ENCODE measurements around the gene RPE.

Gene RPE

DNA sequence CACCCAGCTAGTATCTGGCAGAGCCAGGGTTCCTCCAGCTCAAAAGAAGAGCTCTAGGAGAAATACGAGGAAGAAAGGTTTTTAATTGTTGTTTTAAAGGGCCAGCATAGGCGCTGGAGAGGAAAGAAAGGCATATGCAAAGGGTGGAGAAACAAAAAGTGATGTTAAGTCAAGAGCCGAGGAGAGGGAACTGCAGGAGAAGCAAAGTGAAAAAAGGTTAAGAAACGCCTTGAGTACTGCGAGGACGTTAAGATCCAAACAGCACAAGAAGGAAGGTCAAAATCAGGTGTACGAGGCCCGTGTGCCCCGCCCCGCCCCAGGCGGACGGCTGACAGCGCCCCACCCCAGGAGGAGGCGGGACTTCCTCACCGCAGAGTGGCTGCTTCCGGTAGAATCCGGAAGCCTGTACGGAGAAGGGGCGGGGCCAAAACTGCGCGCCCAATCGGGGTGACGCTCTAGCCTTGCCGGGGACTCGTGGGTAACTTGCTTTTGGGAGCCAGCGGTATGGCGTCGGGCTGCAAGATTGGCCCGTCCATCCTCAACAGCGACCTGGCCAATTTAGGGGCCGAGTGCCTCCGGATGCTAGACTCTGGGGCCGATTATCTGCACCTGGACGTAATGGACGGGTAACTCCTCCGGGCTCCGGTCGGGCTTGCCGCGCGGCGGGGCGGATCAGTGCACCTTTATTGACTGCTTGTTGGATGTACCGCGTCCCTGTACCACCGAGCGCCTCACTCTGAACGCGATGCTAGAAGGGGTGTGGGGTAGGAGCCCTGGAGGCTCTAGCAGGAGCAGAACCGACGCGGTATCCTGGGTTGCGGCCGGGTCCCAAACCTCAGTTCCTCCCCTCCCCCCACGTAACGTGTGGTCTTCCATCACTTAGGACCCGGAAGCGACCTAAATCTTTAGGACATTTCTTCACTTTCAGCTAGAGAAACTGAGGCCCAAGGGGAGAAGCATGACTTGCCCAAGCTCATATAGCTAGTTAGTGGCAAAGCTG, at the start of gene RPE:
Gene RPE (plus strand): TSS at position 481 of the 1,000 bp plus-strand sequence. CDS start 24 bp downstream, at position 505.
- peak; percentile 98 for DNase-seq

- peak; percentile 55 for DNase-seq
Measured at GRCh38 chr2:209956271-209956670, 46.2 kb upstream of the RPE start.

- DNase-seq = no peak
Measured at GRCh38 chr2:209958016-209958415, 44.4 kb upstream of the RPE start.

DNA sequence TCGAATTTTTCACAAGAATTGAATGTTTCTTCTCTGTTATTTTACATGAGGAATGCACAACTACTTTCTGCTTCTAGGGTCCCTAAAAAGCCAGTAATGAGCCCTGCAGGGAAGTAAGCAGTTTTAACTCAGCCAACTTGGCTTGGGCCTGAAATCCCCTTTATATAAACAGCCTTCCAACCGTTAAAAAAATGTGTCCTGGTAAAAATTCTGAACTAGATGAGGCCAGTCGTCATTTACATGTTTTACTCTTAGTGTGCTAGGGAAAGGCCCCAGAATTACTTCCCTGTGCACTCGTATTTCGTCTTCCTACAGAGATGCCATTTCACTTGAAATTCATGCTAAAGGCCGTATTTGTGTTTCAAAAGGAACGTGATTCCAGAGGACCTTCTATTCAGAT, 42.4 kb upstream of the RPE start:
- DNase-seq = no peak

GRCh38 chr2:209960676-209961630, 41.5 kb upstream of the RPE start:
- peak; percentile 72 for DNase-seq

GRCh38 chr2:209965723-209966122, 36.7 kb upstream of the RPE start:
- no peak for DNase-seq

GRCh38 chr2:209969692-209970091, 32.7 kb upstream of the RPE start:
- DNase-seq = no peak

DNA sequence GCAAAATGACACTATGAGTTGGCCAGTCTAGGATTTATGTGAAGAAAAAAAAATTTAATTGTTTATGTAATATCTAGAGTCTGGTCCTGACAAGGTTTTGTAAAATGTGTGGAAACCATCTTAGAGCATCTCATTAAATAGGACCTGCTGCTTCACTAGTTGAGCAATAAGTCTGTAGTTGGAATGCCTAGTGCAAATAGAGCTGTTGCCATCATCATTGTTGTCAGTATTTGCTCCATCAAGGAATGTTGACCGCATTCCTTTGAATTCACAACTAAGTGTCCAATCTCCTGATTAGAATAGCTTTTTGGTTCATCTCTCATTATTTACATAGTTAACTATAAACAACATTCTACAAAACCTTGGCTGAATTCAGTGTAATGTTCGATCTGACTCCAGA, 32.2 kb upstream of the RPE start:
- DNase-seq = no peak

DNA sequence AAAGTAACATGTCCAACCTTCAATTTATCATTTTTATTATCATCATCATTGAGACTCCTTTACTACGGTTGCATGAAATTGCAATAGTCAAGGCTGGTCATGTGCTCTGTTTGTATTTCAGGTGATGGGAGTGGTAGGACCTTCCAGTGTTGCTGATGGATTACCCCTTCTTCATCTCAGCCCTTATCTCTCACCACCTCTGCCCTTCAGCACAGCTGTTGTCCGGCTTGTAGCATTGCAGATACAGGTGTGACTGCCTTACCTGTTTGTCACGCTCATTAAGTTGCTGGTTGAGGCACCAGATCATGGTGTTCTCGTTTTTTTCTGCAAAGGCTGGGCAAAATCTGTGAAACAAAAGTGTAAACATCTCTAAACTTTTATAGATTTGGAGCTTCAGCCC, 31.7 kb upstream of the RPE start:
- DNase-seq = no peak

- DNase-seq = no peak
Measured at GRCh38 chr2:209973328-209973727, 29.1 kb upstream of the RPE start.

GRCh38 chr2:209974576-209974975, 27.9 kb upstream of the RPE start:
- DNase-seq = no peak

DNA sequence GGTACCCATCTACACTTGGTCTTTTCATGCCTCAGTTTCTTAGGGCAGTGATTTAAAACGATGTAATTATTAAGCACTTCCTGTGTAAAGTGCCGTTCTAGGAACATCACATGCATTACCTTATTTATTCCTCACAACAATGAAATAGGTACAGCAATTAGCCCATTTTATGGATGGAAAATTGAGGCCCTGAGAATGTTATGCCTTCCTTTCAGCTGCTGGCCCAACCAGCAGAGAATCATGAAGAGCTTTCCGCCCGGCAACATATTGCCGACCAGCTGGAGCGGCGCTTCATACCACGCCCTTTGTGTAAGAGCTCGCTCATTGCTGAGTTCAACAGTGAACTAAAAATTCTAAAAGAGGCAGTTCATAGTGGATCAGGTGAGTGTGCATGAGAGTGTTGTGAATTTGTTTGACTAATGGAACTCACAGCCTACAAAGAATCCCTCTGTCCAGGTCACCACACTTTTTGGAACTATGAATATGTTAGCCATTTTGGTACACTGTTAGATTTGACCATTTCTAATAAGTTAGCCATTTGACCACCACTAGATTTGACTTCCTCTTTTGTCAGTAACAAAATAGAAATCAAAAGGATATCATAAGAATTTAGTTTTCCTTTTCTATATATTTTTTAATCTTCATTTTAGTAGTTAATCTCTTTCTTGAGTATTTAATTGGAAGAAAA, 25.6 kb upstream of the RPE start:
- peak; percentile 16 for DNase-seq

DNA sequence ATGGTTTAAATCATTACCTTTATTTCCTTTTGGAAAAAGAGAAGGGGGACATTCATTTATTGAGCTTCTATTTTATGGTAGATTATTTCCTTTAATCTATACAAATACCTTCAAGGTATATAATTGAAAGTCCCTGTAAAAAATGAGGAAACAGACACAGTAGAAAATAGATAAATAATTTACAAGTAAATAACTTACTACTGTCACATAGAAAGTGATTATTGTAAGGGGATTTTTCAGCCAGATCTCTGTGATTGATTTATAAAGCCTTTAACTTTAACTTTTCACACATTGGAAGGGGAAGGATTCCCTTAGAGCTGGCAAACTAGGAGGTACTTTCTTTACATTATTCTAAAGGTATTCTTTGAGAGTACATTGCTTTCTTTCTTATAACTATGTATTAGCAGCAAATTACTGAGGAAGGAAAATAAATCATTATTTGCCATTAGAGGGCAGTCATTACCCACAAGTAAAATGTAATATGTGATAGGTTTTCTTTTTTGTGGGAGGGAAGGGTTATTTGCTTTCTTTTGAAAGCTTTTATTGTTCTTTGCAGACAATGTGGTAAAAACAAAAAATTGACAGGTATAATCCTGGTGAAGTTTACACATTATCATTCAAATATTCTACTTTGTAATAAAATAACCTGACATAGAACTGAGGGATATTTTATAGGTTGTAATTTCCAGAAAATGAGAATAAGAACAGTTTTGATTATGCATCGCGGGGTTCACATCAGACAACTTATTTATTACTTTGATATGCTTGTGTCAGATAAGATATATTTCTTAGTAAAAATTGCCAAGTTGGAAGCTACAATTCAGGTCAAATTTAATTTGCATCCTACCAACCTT, 24.8 kb upstream of the RPE start:
- peak; percentile 39 for DNase-seq

GRCh38 chr2:209984291-209984690, 18.1 kb upstream of the RPE start:
- no peak for DNase-seq

GRCh38 chr2:209985874-209986273, 16.6 kb upstream of the RPE start:
- DNase-seq = no peak

GRCh38 chr2:209986415-209986814, 16.0 kb upstream of the RPE start:
- DNase-seq = no peak

GRCh38 chr2:209988010-209988409, 14.4 kb upstream of the RPE start:
- peak; percentile 61 for DNase-seq

DNA sequence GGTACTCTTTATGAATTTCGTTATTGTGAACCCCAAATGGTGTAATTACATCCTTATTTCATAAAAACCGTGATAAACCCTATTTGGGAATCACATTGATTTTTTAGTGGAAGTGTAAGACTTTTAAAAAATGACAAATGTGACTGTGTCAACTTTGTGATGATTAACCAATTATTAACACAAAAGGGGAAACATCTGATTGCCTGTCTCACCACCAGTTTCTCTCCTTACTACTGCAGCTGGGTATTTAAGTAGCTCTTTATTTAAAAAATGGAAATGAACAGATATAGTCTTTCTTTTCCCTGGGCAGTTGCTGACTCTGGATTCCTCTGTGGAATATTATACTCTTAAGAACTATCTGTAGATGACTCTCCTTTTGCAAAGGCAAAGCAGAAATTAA, 11.6 kb upstream of the RPE start:
- no peak for DNase-seq

DNA sequence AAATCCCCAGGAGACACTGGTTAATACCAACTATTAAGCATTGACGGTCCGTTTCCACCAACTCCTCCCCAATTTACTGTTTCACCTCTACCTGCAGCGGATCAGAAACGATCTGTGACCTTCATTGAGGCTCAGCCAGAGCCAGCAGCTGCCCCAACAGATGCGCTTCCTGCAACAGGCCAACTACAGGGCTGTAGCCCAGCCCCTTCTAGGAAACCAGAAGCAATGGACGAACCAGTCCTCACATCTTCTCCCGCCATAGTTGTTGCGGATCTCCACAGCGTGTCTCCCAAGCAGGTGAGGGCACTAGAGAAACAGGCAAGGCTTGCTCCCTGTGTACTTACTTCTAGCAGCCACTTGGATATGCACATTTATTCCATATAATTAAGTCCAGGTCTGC, 8.5 kb upstream of the RPE start:
- DNase-seq = no peak

DNA sequence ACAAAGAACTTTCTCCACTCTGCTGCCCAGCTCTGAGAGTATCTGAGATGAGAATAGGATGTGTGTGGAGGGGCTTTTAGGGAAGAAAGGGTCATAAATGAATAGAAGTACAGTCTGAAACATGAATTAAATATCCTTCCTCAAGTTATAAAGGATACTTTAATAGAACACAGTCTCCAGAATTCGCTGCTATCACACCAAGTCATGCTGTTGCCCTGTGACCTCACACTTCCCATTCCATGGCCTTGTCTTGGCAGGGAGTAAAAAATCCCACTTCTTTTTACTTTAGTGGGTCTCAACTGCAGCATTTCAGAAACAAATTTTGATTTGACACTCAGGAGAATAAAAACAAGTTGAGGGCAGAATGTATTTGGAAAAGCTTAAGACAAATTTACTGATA, 3.8 kb upstream of the RPE start:
- no peak for DNase-seq

DNA sequence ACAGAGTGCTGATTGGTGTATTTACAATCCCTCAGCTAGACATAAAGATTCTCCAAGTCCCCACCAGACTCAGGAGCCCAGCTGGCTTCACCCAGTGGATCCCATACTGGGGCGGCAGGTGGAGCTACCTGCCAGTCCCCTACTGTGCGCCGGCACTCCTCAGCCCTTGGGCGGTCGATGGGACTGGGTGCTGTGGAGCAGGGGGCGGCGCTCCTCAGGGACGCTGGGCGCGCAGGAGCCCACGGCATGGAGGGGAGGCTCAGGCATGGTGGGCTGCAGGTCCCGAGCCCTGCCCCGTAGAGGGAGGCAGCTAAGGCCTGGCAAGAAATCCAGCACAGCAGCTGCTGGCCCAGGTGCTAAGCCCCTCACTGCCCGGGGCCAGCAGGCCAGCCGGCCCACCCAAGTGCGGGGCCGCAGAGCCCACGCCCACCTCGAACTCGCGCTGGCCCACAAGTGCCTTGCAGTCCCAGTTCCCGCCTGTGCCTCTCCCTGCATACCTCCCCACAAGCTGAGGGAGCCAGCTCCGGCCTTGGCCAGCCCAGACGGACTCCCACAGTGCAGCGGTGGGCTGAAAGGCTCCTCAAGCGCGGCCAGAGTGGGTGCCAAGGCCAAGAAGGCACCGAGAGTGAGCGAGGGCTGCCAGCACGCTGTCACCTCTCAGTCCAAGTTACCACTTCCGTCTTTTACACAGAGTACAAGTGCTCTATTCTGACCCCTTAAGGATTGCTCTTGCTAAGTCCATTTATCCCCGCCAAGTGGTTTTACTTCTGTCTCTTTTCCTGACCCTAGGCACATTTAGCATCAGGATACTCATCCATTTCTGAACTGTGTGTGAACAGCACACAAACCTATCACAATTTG, 1.7 kb upstream of the RPE start:
- no peak for DNase-seq
